ENCODE results near the gene CSN1S1. TPM values are rescaled to one million over a fixed set of nuclear protein-coding genes. Genes with fewer than 3 reads are reported as not detected.
"Not testable (repeated sequence)": the region's sequence is repeated elsewhere in the genome, so short reads cannot be mapped to it uniquely, and the experiment has no call there.

The CSN1S1 gene
- polyA plus RNA-seq (ENCODE audit: insufficient read length), result not detected
- long read RNA-seq, donor 1, result 0 reads
- long read RNA-seq, donor 2, result 0 reads
- long read RNA-seq, donor 3, result 0 reads
- long read RNA-seq, donor 4, result 0 reads
- long read RNA-seq, donor 5, result 0 reads
- long read RNA-seq, donor 6, result 0 reads
- long read RNA-seq, donor 7, result 0 reads
- long read RNA-seq, donor 8, result 0 reads

- DNase-seq, result no peak
These were observed at the start of gene CSN1S1 for GRCh38 chr4:69930768-69931167. CSN1S1 (plus strand) TSS chr4:69931068; CDS start chr4:69932556, 1,488 bp downstream.

GRCh38 chr4:69881173-69881773 lies 49.6 kb upstream of the CSN1S1 start:
- no peak for DNase-seq

GRCh38 chr4:69882150-69882549 lies 48.7 kb upstream of the CSN1S1 start:
- no peak for DNase-seq

- DNase-seq, result no peak
These were observed 42.5 kb upstream of the CSN1S1 start for GRCh38 chr4:69888336-69888735.

GRCh38 chr4:69894186-69894585 lies 36.7 kb upstream of the CSN1S1 start:
- no peak for DNase-seq

GRCh38 chr4:69894721-69895120 lies 36.1 kb upstream of the CSN1S1 start:
- DNase-seq, result no peak

GRCh38 chr4:69896530-69897116 lies 34.2 kb upstream of the CSN1S1 start:
- no peak for DNase-seq

- no peak for DNase-seq
These were observed 23.7 kb upstream of the CSN1S1 start for GRCh38 chr4:69907151-69907550.

- DNase-seq, result no peak
These were observed 21.7 kb upstream of the CSN1S1 start for GRCh38 chr4:69909195-69909594.

GRCh38 chr4:69910016-69910782 lies 20.7 kb upstream of the CSN1S1 start:
- no peak for DNase-seq

GRCh38 chr4:69920874-69921273 lies 10.0 kb upstream of the CSN1S1 start:
- DNase-seq, result no peak

- DNase-seq, result not testable (repeated sequence)
These were observed 7.0 kb upstream of the CSN1S1 start for GRCh38 chr4:69923782-69924410.

GRCh38 chr4:69934150-69934549 lies 3.3 kb downstream of the CSN1S1 start:
- no peak for DNase-seq

- no peak for DNase-seq
These were observed 5.7 kb downstream of the CSN1S1 start for GRCh38 chr4:69936566-69936965.

- no peak for DNase-seq
These were observed 20.7 kb downstream of the CSN1S1 start for GRCh38 chr4:69951602-69952001.

- no peak for DNase-seq
These were observed 26.3 kb downstream of the CSN1S1 start for GRCh38 chr4:69957209-69957608.

- no peak for DNase-seq
These were observed 34.8 kb downstream of the CSN1S1 start, which contains the start of gene CSN2 for GRCh38 chr4:69965628-69966027. CSN2 (minus strand) TSS chr4:69965728; CDS start chr4:69960995, 4,733 bp downstream.

- no peak for DNase-seq
These were observed 39.2 kb downstream of the CSN1S1 start for GRCh38 chr4:69970071-69970470.

GRCh38 chr4:69974631-69975030 lies 43.8 kb downstream of the CSN1S1 start:
- no peak for DNase-seq

- no peak for DNase-seq
These were observed 46.7 kb downstream of the CSN1S1 start for GRCh38 chr4:69977582-69977981.

- DNase-seq, result peak; percentile 17
These were observed 53.2 kb downstream of the CSN1S1 start for GRCh38 chr4:69984030-69984443.

- no peak for DNase-seq
These were observed 55.8 kb downstream of the CSN1S1 start for GRCh38 chr4:69986663-69987062.

Measured in left kidney (tissue), 8 donors.